ENCODE data around the gene HINFP.

DNA sequence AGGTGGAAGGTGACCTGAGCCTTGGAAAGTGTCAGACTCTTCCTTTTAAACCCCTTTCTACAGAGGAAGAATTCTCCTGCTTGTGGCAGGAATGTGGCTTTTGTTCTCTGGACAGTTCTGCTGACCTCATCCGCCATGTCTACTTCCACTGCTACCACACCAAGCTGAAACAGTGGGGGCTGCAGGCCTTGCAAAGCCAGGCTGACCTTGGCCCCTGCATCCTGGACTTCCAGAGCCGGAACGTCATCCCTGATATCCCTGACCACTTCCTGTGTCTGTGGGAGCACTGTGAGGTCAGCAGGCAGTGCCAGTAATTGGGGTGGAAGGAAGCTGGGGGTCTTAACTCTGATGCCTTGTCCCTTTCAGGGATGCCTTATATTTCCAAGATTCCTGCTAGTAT lies 9.3 kb downstream of the HINFP start:
- TF ChIP-seq, protein P1, sequence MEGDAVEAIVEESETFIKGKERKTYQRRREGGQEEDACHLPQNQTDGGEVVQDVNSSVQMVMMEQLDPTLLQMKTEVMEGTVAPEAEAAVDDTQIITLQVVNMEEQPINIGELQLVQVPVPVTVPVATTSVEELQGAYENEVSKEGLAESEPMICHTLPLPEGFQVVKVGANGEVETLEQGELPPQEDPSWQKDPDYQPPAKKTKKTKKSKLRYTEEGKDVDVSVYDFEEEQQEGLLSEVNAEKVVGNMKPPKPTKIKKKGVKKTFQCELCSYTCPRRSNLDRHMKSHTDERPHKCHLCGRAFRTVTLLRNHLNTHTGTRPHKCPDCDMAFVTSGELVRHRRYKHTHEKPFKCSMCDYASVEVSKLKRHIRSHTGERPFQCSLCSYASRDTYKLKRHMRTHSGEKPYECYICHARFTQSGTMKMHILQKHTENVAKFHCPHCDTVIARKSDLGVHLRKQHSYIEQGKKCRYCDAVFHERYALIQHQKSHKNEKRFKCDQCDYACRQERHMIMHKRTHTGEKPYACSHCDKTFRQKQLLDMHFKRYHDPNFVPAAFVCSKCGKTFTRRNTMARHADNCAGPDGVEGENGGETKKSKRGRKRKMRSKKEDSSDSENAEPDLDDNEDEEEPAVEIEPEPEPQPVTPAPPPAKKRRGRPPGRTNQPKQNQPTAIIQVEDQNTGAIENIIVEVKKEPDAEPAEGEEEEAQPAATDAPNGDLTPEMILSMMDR (conservative IDR thresholded peaks at IDR 0.05 in 1 of 2, IDR thresholded peaks at IDR 0.05 in 1 of 2; ENCODE audit: extremely low read depth in 1 of 2, insufficient read depth in 1 of 2, low read depth in 1 of 2, low read length in 2 of 2), result no peak
- TF ChIP-seq EZH2 (IDR thresholded peaks at IDR 0.05; ENCODE audit: borderline replicate concordance, low read length), result no peak

Measured in mammary epithelial cell (primary cell).